Measurements from ENCODE around the gene SCN4B. TPM values are rescaled to one million over a fixed set of nuclear protein-coding genes. Genes with fewer than 3 reads are reported as not detected.
"Not testable (repeated sequence)": the region's sequence is repeated elsewhere in the genome, so short reads cannot be mapped to it uniquely, and the experiment has no call there.

SCN4B gene
- total RNA-seq, 2 experiments from 2014 or later, result 0.26 to 0.27 TPM

DNA sequence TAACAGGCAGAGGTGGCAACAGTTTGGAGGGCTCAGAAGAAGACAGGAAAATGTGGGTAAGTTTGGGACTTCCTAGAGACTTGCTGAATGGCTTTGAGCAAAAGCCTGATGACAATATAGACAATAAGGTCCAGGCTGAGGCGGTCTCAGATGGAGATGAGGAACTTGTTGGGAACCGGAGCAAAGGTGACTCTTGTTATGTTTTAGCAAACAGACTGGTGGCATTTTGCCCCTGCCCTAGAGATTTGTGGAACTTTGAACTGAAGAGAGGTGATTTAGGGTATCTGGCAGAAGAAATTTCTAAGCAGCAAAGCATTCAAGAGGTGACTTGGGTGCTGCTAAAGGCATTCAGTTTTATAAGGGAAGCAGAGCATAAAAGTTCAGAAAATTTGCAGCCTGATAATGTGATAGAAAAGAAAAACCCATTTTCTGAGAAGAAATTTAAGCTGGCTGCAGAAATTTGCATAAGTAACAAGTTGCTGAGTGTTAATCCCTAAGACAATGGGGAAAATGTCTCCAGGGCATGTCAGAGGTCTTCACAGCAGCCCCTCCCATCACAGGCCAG lies 38.4 kb upstream of the SCN4B start:
- CTCF ChIA-PET; DNase-seq; ATAC-seq; H3K27me3 Mint-ChIP-seq; H3K27ac Mint-ChIP-seq; H3K4me1 Mint-ChIP-seq; POLR2A ChIA-PET; H3K9me3 Mint-ChIP-seq (ENCODE audit: low read depth); intact Hi-C loops (cut with DNase I, micrococcal nuclease); H3K4me3 Mint-ChIP-seq: not testable (repeated sequence)
- H3K36me3 Mint-ChIP-seq (ENCODE audit: low read depth), result peaks cover 48% of the 10 kb centered on the region

DNA sequence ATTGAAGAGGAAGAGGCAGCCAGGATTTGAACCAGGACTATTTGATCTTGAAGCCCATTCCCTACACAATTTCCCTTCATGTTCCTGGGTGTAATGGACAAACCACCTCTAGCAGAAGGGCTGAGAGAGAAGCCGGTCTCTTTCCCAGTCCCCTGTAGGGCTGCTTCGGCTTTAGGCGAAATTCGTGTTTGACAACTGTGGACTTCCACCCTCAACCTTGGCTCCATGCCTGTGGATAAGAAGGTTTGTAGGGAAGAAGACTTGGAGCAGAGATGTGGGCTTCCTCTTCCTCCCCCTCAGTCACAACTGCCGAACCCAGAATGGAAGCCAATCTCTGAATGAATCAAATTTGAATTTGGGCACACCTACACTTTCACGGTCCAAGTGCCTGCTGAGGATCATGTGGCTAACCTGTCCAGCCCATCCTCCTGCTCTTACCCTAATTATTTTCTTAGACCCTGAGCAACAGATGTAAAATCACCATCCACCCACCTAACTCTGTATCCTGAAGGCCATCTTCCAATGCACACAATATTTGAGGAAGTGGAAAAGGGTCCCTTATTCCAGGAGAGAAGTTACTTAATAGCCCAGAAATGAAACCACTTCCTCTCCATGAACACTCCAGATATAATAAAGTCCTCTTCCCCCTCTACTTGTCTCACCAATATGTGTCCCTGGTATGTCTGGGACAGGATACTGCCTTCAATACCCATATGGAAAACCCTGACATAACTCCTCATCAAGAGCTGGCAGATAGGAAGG lies 33.9 kb upstream of the SCN4B start:
- Mint-ChIP-seq H3K9me3 (ENCODE audit: low read depth) (peaks cover 5% of the 10 kb centered on the region), H3K27ac (no peak overlapping the region), H3K4me3 (no peak overlapping the region), H3K36me3 (ENCODE audit: low read depth) (peaks cover 7% of the 10 kb centered on the region), H3K27me3 (peaks cover 15% of the 10 kb centered on the region), H3K4me1 (no peaks in the 10 kb centered on the region)
- no peak for DNase-seq
- intact Hi-C loops (cut with DNase I, micrococcal nuclease), result no loop called here
- CTCF ChIA-PET, result interaction anchor here (1.4 to 2.8 kb wide), 2 partner anchors 15 to 109 kb away, joined by 4 to 10 read pairs; no protein-coding TSS in a partner anchor
- no peak for ATAC-seq
- POLR2A ChIA-PET, result no interaction called here

DNA sequence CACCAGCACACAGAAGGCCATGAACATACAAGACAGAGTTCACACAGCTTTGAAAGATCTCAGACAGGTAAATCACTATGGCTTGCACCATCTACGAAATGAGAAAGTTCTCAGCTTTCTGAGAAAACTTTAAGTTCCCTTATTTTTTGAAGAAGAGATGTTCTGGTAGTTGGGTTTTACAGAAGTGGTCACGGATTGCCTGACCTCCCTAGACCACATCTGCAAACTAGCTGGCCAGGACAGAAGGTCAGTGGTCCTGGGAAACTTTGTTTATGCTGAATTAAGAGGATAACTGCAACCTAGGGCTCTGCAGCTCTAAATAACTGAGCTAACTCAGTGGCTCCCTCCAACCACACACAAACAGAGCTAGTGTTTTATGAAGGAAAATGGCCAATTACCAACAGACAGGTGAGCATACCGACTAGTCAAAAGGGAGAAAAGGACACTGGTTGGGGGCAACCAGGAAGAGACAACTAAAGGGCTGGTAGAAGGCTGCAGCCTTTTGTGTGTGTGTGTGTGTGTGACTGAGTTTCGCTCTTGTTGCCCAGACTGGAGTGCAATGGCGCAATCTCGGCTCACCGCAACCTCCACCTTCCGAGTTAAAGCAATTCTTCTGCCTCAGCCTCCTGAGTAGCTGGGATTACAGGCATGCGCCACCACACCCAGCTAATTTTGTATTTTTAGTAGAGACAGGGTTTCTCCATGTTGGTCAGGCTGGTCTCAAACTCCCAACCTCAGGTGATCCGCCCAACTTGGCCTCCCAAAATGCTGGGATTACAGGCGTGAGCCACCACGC lies 32.4 kb upstream of the SCN4B start:
- no peak for DNase-seq
- H3K9me3 Mint-ChIP-seq (ENCODE audit: low read depth), result no peaks in the 10 kb centered on the region
- intact Hi-C loops (cut with DNase I, micrococcal nuclease), result no loop called here
- no peak for ATAC-seq
- CTCF ChIA-PET, result interaction anchor here (0.7 to 2.8 kb wide), 4 partner anchors 13 to 111 kb away, joined by 3 to 10 read pairs (median 4); no protein-coding TSS in a partner anchor
- peaks cover under 1% of the 10 kb centered on the region for H3K4me1 Mint-ChIP-seq
- no peak overlapping the region for H3K4me3 Mint-ChIP-seq
- no peak overlapping the region for H3K27ac Mint-ChIP-seq
- POLR2A ChIA-PET, result interaction anchor here (0.7 kb wide), 1 partner anchor 91 kb away, joined by 3 read pairs; no protein-coding TSS in a partner anchor
- peaks cover 15% of the 10 kb centered on the region for H3K27me3 Mint-ChIP-seq
- H3K36me3 Mint-ChIP-seq (ENCODE audit: low read depth), result no peaks in the 10 kb centered on the region

DNA sequence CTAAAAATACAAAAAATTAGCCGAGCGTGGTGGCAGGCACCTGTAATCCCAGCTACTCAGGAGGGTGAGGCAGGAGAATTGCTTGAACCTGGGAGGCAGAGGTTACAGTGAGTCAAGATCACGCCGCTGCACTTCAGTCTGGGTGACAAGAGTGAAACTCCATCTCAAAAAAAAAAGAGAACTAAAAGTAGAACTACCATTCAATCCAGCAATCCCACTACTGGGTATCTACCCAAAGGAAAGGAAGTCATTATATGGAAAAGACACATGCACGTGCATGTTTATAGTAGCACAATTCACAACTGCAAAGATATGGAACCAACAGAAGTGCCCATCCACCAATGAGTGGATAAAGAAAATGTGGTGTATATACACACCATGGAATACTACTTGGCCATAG lies 31.1 kb upstream of the SCN4B start:
- ATAC-seq; H3K36me3 Mint-ChIP-seq (ENCODE audit: low read depth); H3K27ac Mint-ChIP-seq; H3K9me3 Mint-ChIP-seq (ENCODE audit: low read depth); H3K4me3 Mint-ChIP-seq; H3K4me1 Mint-ChIP-seq; intact Hi-C loops (cut with DNase I, micrococcal nuclease); DNase-seq: not testable (repeated sequence)
- ChIA-PET POLR2A (interaction anchor here (0.5 kb wide), 1 partner anchor 325 kb away, joined by 3 read pairs; no protein-coding TSS in a partner anchor), CTCF (interaction anchor here (0.9 to 2.8 kb wide), 2 partner anchors 12 to 15 kb away, joined by 4 to 10 read pairs; no protein-coding TSS in a partner anchor)
- H3K27me3 Mint-ChIP-seq, result peaks cover 15% of the 10 kb centered on the region

DNA sequence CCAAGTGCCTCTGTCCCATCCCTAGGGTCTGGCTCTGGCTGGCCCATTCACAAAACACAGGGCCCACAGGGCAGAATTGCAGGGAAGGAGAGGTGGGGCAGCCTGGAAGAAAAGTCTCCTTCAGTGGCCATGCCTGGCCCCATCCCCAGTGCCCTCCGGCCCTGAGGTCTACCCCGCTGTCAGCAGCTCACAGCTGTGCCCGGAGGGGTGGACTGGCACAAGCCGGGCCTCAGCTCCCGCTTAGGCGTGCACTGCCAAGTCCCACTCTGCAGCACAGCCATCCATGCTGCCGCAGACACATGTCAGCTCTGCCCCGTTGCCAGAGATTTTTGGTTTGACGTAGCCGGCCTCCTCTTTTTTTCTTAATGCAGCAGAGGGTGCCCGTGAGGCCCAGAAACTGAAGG lies 27.7 kb upstream of the SCN4B start:
- ChIA-PET CTCF (interaction anchor here (0.5 to 4.2 kb wide), 7 partner anchors 9 to 363 kb away, joined by 3 to 39 read pairs (median 4); no protein-coding TSS in a partner anchor), POLR2A (no interaction called here)
- Mint-ChIP-seq H3K9me3 (ENCODE audit: low read depth) (no peaks in the 10 kb centered on the region), H3K27me3 (peaks cover 11% of the 10 kb centered on the region), H3K4me3 (no peak overlapping the region), H3K27ac (no peak overlapping the region), H3K36me3 (ENCODE audit: low read depth) (no peaks in the 10 kb centered on the region), H3K4me1 (peaks cover 4% of the 10 kb centered on the region)
- ATAC-seq (peak; percentile 65), DNase-seq (peak; percentile 49)
- intact Hi-C loops (cut with DNase I, micrococcal nuclease), result no loop called here

DNA sequence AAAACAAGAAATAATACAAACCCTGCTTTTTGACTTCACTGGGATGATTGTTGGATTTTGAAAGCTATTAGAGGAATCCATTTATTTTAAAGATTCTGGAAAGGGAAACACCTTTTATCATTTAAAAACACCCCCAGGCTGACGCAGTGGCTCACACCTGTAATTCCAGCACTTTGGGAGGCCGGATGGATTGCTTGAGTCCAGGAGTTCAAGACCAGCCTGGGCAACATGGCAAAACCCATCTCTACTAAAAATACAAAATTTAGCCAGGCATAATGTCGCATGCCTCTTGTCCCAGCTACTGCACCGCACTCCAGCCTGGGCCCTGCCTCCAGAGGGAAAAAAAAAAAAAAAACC lies 24.1 kb upstream of the SCN4B start:
- DNase-seq (no peak), ATAC-seq (no peak)
- intact Hi-C loops (cut with DNase I, micrococcal nuclease), result no loop called here
- Mint-ChIP-seq H3K4me3 (no peak overlapping the region), H3K27ac (no peak overlapping the region), H3K36me3 (ENCODE audit: low read depth) (no peaks in the 10 kb centered on the region), H3K9me3 (ENCODE audit: low read depth) (no peaks in the 10 kb centered on the region), H3K27me3 (peaks cover 6% of the 10 kb centered on the region), H3K4me1 (peaks cover 4% of the 10 kb centered on the region)
- ChIA-PET CTCF (no interaction called here), POLR2A (no interaction called here)

DNA sequence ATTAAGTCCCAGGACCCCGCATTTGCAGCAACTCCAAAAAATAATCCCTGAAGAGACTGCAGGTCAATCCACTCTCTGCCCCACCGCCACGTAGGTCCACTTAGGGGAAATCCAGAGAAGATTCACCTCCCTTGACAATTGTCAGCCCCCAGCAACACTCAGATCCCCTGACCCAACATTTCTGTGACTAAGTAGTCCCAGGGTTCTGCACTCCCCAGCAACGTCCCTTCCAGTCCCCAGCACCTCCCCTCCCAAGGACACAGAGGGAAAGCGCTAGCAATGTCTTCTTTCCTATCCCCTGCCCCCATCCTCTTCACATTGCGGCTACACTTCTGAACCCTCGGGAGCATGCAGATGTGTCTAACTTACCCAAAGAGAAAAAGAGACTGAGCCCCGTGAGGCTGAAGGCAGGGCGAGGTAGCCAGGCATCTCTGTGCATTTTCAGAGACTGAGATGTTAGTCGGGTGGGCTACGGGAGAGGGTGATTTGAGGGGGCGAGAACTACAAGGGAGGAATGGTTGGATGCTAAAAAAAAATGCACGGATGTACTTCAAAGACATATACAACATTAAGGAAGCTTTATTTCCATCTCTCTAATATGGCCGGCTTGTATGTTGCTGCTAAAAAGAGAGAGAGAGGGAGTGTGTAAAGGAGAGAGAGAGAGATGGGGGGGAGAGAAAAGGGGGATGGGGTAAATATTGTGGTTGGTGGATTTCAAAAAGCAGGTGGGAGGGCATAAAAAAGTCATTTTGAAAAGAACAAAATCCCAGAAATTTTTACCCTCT lies 23.6 kb upstream of the SCN4B start, which contains the start of gene SCN2B:
Gene SCN2B (minus strand): TSS at position 647 of the 785 bp plus-strand sequence. CDS start 208 bp downstream, at position 439.
- intact Hi-C loops (cut with DNase I, micrococcal nuclease), result no loop called here
- ATAC-seq (no peak), DNase-seq (no peak)
- no peak within 1 kb of the TSS for H3K4me3 Mint-ChIP-seq
- peaks cover 6% of the 10 kb centered on the region for H3K27me3 Mint-ChIP-seq
- ChIA-PET POLR2A (no interaction called here), CTCF (interaction anchor here (0.5 kb wide), 1 partner anchor 89 kb away, joined by 3 read pairs; no protein-coding TSS in a partner anchor)
- H3K9me3 Mint-ChIP-seq (ENCODE audit: low read depth), result no peaks in the 10 kb centered on the region
- peaks cover 4% of the 10 kb centered on the region for H3K4me1 Mint-ChIP-seq
- H3K36me3 Mint-ChIP-seq (ENCODE audit: low read depth), result no peaks in the 10 kb centered on the region
- no peak within 1 kb of the TSS for H3K27ac Mint-ChIP-seq

DNA sequence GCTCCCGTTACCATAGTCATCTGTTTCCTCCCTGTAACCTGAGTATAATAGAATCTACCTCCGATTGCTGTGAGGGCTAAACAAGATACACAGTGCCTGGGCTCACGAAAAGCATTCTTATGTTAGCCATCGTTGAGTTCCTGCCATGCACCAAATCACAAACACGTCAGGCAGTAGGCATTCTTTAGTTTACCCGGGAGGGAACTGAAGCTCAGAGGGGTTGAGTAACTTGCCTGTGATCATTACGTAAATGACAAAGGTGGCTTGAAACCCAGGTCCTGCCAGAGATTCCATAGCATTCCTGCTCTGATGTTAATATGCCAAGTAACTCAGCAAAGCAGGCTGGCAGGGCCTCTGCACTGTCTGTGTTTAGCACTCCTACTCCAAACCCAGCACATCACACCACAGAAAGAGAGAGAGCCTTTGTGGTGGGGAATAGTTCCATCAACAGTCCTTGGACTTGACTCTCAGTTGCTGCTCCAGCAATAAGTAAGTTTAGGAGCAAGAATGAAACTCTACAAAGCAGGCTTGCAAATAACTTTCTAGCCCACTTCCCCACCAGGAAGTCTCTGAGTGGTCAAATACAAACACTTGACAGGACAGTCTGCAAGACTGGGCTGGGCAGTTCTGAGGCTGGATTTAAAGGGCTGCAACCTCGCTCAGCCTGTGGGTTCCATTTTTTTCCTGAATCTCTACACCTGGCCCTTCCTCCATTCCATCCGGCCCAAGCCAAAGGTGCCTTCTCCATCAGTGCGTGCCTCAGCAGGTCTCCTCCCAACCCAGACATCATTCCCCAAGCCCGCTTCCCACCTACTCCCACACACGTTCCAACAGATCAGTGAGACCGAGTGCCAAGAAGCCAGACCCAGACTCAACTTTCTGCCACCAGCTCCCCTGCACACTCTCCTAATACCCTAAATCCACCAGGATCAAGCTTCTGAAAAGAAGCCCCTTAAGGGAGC lies 22.7 kb upstream of the SCN4B start:
- Mint-ChIP-seq H3K27ac (no peak overlapping the region), H3K4me3 (no peak overlapping the region), H3K36me3 (ENCODE audit: low read depth) (no peaks in the 10 kb centered on the region), H3K27me3 (peaks cover 6% of the 10 kb centered on the region), H3K9me3 (ENCODE audit: low read depth) (no peaks in the 10 kb centered on the region), H3K4me1 (peaks cover 4% of the 10 kb centered on the region)
- ATAC-seq (no peak), DNase-seq (no peak)
- ChIA-PET CTCF (interaction anchor here (0.5 to 6.6 kb wide), 2 partner anchors 29 to 121 kb away, joined by 3 to 120 read pairs; no protein-coding TSS in a partner anchor), POLR2A (no interaction called here)
- intact Hi-C loops (cut with DNase I, micrococcal nuclease), result no loop called here

DNA sequence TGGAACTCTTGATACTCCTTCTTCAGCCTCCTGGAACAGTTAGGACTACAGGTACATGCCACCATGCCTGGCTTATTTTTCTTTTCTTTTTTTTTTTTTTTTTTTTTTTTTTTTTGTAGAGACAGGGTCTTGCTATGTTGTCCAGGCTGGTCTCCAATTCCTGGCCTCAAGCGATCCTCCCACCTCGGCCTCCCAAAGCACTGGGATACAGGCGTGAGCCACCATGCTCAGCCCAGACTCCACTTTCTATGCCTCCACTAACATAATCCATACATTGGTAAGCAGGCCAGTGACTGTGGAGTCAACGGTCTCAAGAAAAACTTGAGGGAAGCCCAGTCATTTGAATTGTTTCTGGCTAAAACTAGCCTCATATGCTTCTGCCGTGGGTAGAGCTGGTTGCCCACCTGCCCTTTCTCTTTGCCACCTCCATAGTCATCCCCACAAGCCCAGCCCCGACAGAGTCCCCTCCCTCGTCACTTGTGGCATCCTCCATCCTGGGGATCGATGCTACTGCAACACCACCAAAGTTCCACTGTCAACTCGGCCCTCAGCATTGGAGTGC lies 21.5 kb upstream of the SCN4B start:
- CTCF ChIA-PET, result interaction anchor here (0.5 to 6.6 kb wide), 2 partner anchors 15 to 27 kb away, joined by 3 to 120 read pairs; no protein-coding TSS in a partner anchor
- DNase-seq (no peak), ATAC-seq (no peak)
- Mint-ChIP-seq H3K9me3 (ENCODE audit: low read depth) (no peaks in the 10 kb centered on the region), H3K27me3 (peaks cover 6% of the 10 kb centered on the region), H3K27ac (no peak overlapping the region), H3K4me3 (no peak overlapping the region), H3K4me1 (no peaks in the 10 kb centered on the region), H3K36me3 (ENCODE audit: low read depth) (no peaks in the 10 kb centered on the region)
- POLR2A ChIA-PET, result no interaction called here
- intact Hi-C loops (cut with DNase I, micrococcal nuclease), result no loop called here

DNA sequence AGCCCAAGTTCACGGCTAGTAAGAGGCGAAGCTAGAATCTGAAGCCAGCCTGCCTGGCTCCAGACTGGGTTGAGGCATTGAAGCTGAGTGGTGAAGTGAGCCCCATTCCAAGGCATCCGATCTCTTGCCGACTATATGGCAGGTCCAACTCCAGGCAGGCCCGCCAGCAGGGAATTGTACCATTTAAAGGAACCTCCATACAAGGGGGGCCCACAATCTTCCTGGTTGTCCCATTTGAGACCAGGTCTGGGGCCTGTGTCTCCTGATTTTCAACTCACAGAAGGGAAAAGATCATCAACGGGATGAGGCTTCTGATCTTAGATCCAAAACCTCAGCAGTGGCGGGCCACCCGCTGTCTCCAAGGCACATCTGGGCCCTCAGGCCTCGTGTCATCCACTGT lies 19.7 kb upstream of the SCN4B start:
- ChIA-PET POLR2A (interaction anchor here (0.7 kb wide), 1 partner anchor 21 kb away, joined by 3 read pairs; no protein-coding TSS in a partner anchor), CTCF (interaction anchor here (0.5 to 6.6 kb wide), 42 partner anchors 8 to 775 kb away, joined by 3 to 120 read pairs (median 4); partner anchors contain the start of genes MPZL2 and SCN4B)
- H3K4me3 Mint-ChIP-seq, result no peak overlapping the region
- intact Hi-C loops (cut with DNase I, micrococcal nuclease), result no loop called here
- H3K27me3 Mint-ChIP-seq, result peaks cover 6% of the 10 kb centered on the region
- DNase-seq (no peak), ATAC-seq (no peak)
- H3K4me1 Mint-ChIP-seq, result no peaks in the 10 kb centered on the region
- no peaks in the 10 kb centered on the region for H3K36me3 Mint-ChIP-seq (ENCODE audit: low read depth)
- H3K9me3 Mint-ChIP-seq (ENCODE audit: low read depth), result no peaks in the 10 kb centered on the region
- H3K27ac Mint-ChIP-seq, result no peak overlapping the region
